ENCODE results near the gene SPATA31A6.
"Not testable (repeated sequence)": the region's sequence is repeated elsewhere in the genome, so short reads cannot be mapped to it uniquely, and the experiment has no call there.

SPATA31A6 gene

DNA sequence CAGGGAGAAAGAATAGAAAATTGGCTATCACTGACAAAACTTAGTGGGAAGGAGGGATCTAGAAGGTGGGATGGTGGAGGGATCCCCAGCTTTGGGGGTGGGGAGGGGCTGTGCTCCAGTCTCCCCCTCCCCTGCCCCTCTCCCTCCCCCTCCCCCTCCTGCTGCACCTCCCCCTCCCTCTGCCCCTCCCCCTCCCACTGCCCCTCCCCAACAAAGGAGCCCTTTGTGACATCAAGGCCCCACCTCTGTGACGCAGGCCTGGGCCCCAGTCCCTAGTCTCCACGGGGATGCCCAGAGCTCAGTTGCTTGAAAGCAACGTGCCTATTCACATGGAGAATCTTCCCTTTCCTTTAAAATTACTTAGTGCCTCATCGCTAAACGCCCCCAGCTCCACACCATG lies at the start of gene SPATA31A6:
SPATA31A6 (plus strand) TSS at position 301 of the 400 bp plus-strand sequence; CDS start at position 330, 29 bp downstream.
- DNase-seq = not testable (repeated sequence)

- peak; percentile 3 for DNase-seq
Observed at GRCh38 chr9:42160299-42160698, 23.2 kb upstream of the SPATA31A6 start.

- not testable (repeated sequence) for DNase-seq
Observed at GRCh38 chr9:42219861-42220260, 36.4 kb downstream of the SPATA31A6 start.

DNA sequence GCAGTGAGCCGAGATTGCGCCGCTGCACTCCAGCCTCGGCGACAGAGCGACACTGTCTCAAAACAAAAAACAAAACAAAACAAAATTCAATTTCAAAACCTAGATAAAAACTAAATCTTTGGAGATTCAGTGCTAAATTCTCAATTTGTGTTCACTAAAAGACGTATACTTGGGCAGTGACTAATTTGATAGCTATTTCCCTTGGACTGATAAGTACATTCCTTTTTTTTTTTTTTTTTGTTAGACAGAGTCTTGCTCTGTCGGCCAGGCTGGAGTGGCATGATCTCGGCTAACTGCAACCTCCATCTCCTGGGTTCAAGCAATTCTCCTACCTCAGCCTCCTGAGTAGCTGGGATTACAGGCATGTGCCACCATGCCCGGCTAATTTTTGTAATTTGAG lies 39.8 kb downstream of the SPATA31A6 start:
- not testable (repeated sequence) for DNase-seq

DNA sequence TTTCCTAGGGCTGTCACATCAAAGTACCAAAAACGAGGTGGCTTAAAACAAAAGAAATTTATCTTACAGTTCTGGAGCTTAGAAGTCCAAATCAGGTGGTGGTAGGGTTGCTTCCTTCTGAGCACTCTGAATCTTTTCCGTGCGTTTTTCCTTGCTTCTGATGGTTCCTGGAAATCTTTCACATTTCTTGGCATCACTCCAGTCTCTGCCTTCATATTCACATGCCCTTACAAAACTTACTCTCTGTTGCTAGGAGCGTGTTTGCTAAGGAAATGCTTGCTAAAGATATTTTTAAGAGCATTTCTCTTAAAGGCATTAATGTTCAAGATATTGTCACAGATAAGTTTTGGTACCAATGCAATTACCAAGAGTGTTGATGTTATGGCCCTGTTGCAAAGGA lies 49.6 kb downstream of the SPATA31A6 start:
- not testable (repeated sequence) for DNase-seq

DNA sequence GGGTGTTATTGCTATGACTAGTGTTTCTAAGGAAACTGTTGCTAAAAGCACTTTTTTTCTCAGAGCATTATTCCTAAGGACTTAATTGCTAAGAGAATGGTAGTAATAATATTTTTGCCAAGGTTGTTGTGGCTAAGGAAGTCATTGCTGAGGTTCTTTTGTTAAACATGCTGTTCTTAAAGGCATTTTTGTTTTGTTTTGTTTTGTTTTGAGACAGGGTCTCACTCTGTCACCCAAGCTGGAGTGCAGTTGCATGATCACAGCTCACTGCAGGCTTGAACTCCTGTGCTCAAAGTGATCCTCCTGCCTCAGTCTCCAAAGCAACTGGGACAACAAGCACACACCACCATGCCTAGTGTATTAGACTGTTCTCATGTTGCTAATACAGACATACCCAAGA lies 51.2 kb downstream of the SPATA31A6 start:
- DNase-seq = not testable (repeated sequence)

GRCh38 chr9:42235352-42235991 lies 52.0 kb downstream of the SPATA31A6 start:
- not testable (repeated sequence) for DNase-seq

DNA sequence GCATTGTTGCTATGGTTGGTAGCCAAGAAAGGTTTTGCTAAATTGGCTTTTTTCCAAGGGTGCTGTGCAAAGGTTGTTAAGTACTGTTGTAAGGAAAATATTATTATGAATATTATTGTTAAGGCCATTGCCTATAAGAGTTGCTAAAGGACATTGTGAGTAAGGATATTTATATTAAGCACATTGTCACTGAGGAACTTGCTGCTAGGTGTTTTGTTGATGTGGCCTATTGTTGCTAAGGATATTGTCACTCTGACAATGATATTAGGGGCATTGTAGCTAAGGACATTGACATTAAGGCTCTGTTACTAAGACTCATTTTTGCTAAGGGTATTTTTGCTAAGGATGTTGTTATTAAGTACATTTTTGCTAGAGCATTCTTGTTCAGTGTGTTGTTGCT lies 52.6 kb downstream of the SPATA31A6 start:
- not testable (repeated sequence) for DNase-seq

- DNase-seq = not testable (repeated sequence)
Observed at GRCh38 chr9:42237381-42237780, 53.9 kb downstream of the SPATA31A6 start.

- not testable (repeated sequence) for DNase-seq
Observed at GRCh38 chr9:42238862-42239261, 55.4 kb downstream of the SPATA31A6 start.

All from NCI-H69 (cell line).